Hematopoietic multipotent progenitor cell treated with erythropoietin and hydrocortisone succinate and interleukin-3 and kit ligand, for 6 days (in vitro differentiated cells): ENCODE results near the gene FKBP5.
"Not testable (repeated sequence)": the region's sequence is repeated elsewhere in the genome, so short reads cannot be mapped to it uniquely, and the experiment has no call there.

Experiments
- DNase-seq: peaks from one replicate; pipeline ENCODE4 v3.0.0-alpha.2; 2015

FKBP5 gene

GRCh38 chr6:35607517-35608233 is 81.0 kb downstream of the FKBP5 start:
- DNase-seq, result no peak

- no peak for DNase-seq
Measured at GRCh38 chr6:35605600-35605999, 83.1 kb downstream of the FKBP5 start.

GRCh38 chr6:35603326-35604202 is 85.2 kb downstream of the FKBP5 start:
- DNase-seq, result no peak

- peak; percentile 24 for DNase-seq
Measured at GRCh38 chr6:35602133-35602946, 86.4 kb downstream of the FKBP5 start.

- DNase-seq, result peak; percentile 62
Measured at GRCh38 chr6:35601331-35602132, 87.2 kb downstream of the FKBP5 start.

GRCh38 chr6:35600659-35601125 is 88.0 kb downstream of the FKBP5 start:
- DNase-seq, result peak; percentile 20

GRCh38 chr6:35599761-35600658 is 88.7 kb downstream of the FKBP5 start:
- DNase-seq, result no peak

GRCh38 chr6:35598621-35599020 is 90.1 kb downstream of the FKBP5 start:
- DNase-seq, result not testable (repeated sequence)

GRCh38 chr6:35596448-35597442 is 92.0 kb downstream of the FKBP5 start:
- DNase-seq, result no peak

GRCh38 chr6:35594503-35595186 is 94.1 kb downstream of the FKBP5 start:
- DNase-seq, result no peak

GRCh38 chr6:35592178-35592577 is 96.5 kb downstream of the FKBP5 start:
- DNase-seq, result no peak

- DNase-seq, result no peak
Measured at GRCh38 chr6:35590622-35591066, 98.1 kb downstream of the FKBP5 start.

GRCh38 chr6:35589904-35590303 is 98.8 kb downstream of the FKBP5 start:
- no peak for DNase-seq

- no peak for DNase-seq
Measured at GRCh38 chr6:35589201-35589739, 99.4 kb downstream of the FKBP5 start.

- no peak for DNase-seq
Measured at GRCh38 chr6:35587167-35587566, 101.5 kb downstream of the FKBP5 start.

- DNase-seq, result no peak
Measured at GRCh38 chr6:35586542-35586941, 102.2 kb downstream of the FKBP5 start.

- DNase-seq, result no peak
Measured at GRCh38 chr6:35585658-35586057, 103.1 kb downstream of the FKBP5 start.

GRCh38 chr6:35583893-35584688 is 104.6 kb downstream of the FKBP5 start:
- DNase-seq, result peak; percentile 87
